HepG2 (cell line): ENCODE data around the gene MTUS2. TPM values are rescaled to one million over a fixed set of nuclear protein-coding genes. Genes with fewer than 3 reads are reported as not detected.

Source experiments
- ARNT2 ChIP-seq: sonication (generic); formaldehyde crosslinking; IDR thresholded peaks from 2 replicates; pipeline ENCODE4 v1.8.0; 2022; ENCODE audit warnings: mild to moderate bottlenecking, low read depth, missing genetic modification reagents, moderate library complexity
- CTCF ChIP-seq: sonication (generic); formaldehyde crosslinking; IDR thresholded peaks from 2 replicates; pipeline ENCODE4 v1.5.0; 2020; ENCODE audit warnings: mild to moderate bottlenecking, missing genetic modification reagents, moderate library complexity
- DMTF1 ChIP-seq: sonication (generic); formaldehyde crosslinking; IDR thresholded peaks from 2 replicates; pipeline ENCODE4 v1.4.0; 2020; ENCODE audit warnings: mild to moderate bottlenecking, missing genetic modification reagents
- DNMT1 ChIP-seq: sonication (generic); formaldehyde crosslinking; IDR thresholded peaks from 2 replicates; pipeline ENCODE4 v1.5.1; 2020; ENCODE audit warnings: mild to moderate bottlenecking, missing genetic modification reagents
- ETV5 ChIP-seq: IDR thresholded peaks from 2 replicates; pipeline ENCODE4 v1.6.1; 2018; ENCODE audit warnings: missing biosample characterization, missing genetic modification reagents, inconsistent platforms, borderline replicate concordance
- KDM2A ChIP-seq: sonication (generic); formaldehyde crosslinking; IDR thresholded peaks from 2 replicates; pipeline ENCODE4 v1.4.0; 2020; ENCODE audit warnings: low read depth, missing genetic modification reagents, borderline replicate concordance
- MBNL3 ChIP-seq: fragments of 250-450 bp; sonication (Bioruptor Pico); conservative IDR thresholded peaks from 2 replicates; pipeline ENCODE4 v1.8.0; 2022; ENCODE audit warnings: mild to moderate bottlenecking, inconsistent platforms
- NFIC ChIP-seq: IDR thresholded peaks from 2 replicates; pipeline ENCODE4 v1.6.1; 2012; ENCODE audit warnings: mild to moderate bottlenecking, low read length, inconsistent platforms
- PRDM4 ChIP-seq: sonication (generic); formaldehyde crosslinking; IDR thresholded peaks from 2 replicates; pipeline ENCODE4 v1.9.0; 2021; ENCODE audit warnings: missing genetic modification reagents, borderline replicate concordance
- RERE ChIP-seq: IDR thresholded peaks from 2 replicates; pipeline ENCODE4 v1.6.1; 2016; ENCODE audit warnings: low read depth, missing genetic modification reagents, missing compliant biosample characterization
- SMAD3 ChIP-seq: sonication (generic); formaldehyde crosslinking; IDR thresholded peaks from 2 replicates; pipeline ENCODE4 v1.4.0; 2020; ENCODE audit warnings: missing genetic modification reagents
- ZIK1 ChIP-seq: sonication (generic); formaldehyde crosslinking; IDR thresholded peaks from 2 replicates; pipeline ENCODE4 v1.5.0; 2020; ENCODE audit warnings: mild to moderate bottlenecking, low read depth, missing genetic modification reagents, borderline replicate concordance
- ZNF280B ChIP-seq: sonication (generic); formaldehyde crosslinking; IDR thresholded peaks from 2 replicates; pipeline ENCODE4 v1.5.0; 2020; ENCODE audit warnings: missing genetic modification reagents, mild to moderate bottlenecking, borderline replicate concordance
- ZNF740 ChIP-seq: sonication (generic); formaldehyde crosslinking; IDR thresholded peaks from 2 replicates; pipeline ENCODE4 v1.4.0; 2020; ENCODE audit warnings: missing genetic modification reagents
- polyA plus RNA-seq, 8 experiments: library from polyadenylated mRNA; depleted of rRNA in 3 of 8; stranded (reverse) in 7 of 8; unstranded in 1 of 8; fragments of >200 nt; fragmentation: Illumina TruSeq in 4 of 8; extraction: Trizol in 4 of 8; gene quantifications; 2 replicates each; pipeline versions ENCODE4 v1.2.1 to v1.2.3, GENCODE V29; 2011 to 2016; ENCODE audit warnings: low read depth in 4 of 8, missing spikeins in 1 of 8, mixed read lengths in 1 of 8; ENCODE audit not compliant: insufficient read depth in 1 of 8
- total RNA-seq, 5 experiments: library from RNA; depleted of rRNA; stranded (reverse); fragments of >200 nt; fragmentation: Illumina TruSeq; extraction: Trizol; gene quantifications; 2 replicates each; pipeline ENCODE4 v1.2.3, GENCODE V29; 2016; ENCODE audit warnings: low read depth in 1 of 5

The MTUS2 gene
- total and polyA plus RNA-seq, 2 of the 13 experiments (the other 11 are each of a cell fraction or from before 2014, with no cell fraction given) = not detected

- TF ChIP-seq DMTF1 (CRISPR knock-in tag) = no peak
- no peak for TF ChIP-seq ZNF280B (CRISPR knock-in tag)
- no peak for TF ChIP-seq NFIC
- no peak for TF ChIP-seq MBNL3 (CRISPR knock-in tag)
- peak; percentile 85 for TF ChIP-seq CTCF
- TF ChIP-seq ETV5 (CRISPR knock-in tag) = no peak
- no peak for TF ChIP-seq SMAD3 (CRISPR knock-in tag)
- no peak for TF ChIP-seq RERE
- no peak for TF ChIP-seq ARNT2 (CRISPR knock-in tag)
- no peak for TF ChIP-seq DNMT1
- TF ChIP-seq ZNF740 = no peak
- TF ChIP-seq KDM2A (CRISPR knock-in tag) = 0 out of 2 replicates have a peak, but pooled peaks have one; percentile 21
- no peak for TF ChIP-seq PRDM4 (CRISPR knock-in tag)
- no peak for TF ChIP-seq ZIK1 (CRISPR knock-in tag)
Measured at GRCh38 chr13:29472332-29472961, 652.3 kb downstream of the MTUS2 start (continued).
